HG02798 (cell line): Measurements from ENCODE around the gene OR51V1.
"Not testable (repeated sequence)": the region's sequence is repeated elsewhere in the genome, so short reads cannot be mapped to it uniquely, and the experiment has no call there.

Source experiments
- ATAC-seq: cut with Tn5 transposase; IDR thresholded peaks from one replicate; pipeline ENCODE4 v1.9.1; 2021; ENCODE audit warnings: mild to moderate bottlenecking; ENCODE audit not compliant: unreplicated experiment, poor library complexity

Gene OR51V1

GRCh38 chr11:5200582-5200981 lies at the start of gene OR51V1:
OR51V1 (minus strand) TSS chr11:5200682; CDS start chr11:5200682, 0 bp downstream.
- ATAC-seq = no peak

- ATAC-seq = not testable (repeated sequence)
Observed at GRCh38 chr11:5249807-5250396, 49.4 kb upstream of the OR51V1 start, which contains the start of gene HBG1. HBG1 (minus strand) TSS chr11:5249857; CDS start chr11:5249804, 53 bp downstream.

GRCh38 chr11:5248498-5248897 lies 48.0 kb upstream of the OR51V1 start:
- ATAC-seq = not testable (repeated sequence)

- no peak for ATAC-seq
Observed at GRCh38 chr11:5247472-5248192, 47.1 kb upstream of the OR51V1 start.

GRCh38 chr11:5246772-5247471 lies 46.4 kb upstream of the OR51V1 start:
- ATAC-seq = no peak

GRCh38 chr11:5245155-5245554 lies 44.7 kb upstream of the OR51V1 start:
- ATAC-seq = no peak

- ATAC-seq = no peak
Observed at GRCh38 chr11:5243816-5244180, 43.3 kb upstream of the OR51V1 start.

GRCh38 chr11:5242933-5243815 lies 42.7 kb upstream of the OR51V1 start:
- peak; percentile 68 for ATAC-seq

- no peak for ATAC-seq
Observed at GRCh38 chr11:5242208-5242607, 41.7 kb upstream of the OR51V1 start.

- ATAC-seq = no peak
Observed at GRCh38 chr11:5241458-5241857, 41.0 kb upstream of the OR51V1 start.

- no peak for ATAC-seq
Observed at GRCh38 chr11:5240458-5240857, 40.0 kb upstream of the OR51V1 start.

- ATAC-seq = no peak
Observed at GRCh38 chr11:5240056-5240455, 39.6 kb upstream of the OR51V1 start.

- no peak for ATAC-seq
Observed at GRCh38 chr11:5239046-5239445, 38.6 kb upstream of the OR51V1 start.

- no peak for ATAC-seq
Observed at GRCh38 chr11:5238486-5238885, 38.0 kb upstream of the OR51V1 start.

- ATAC-seq = no peak
Observed at GRCh38 chr11:5237420-5237819, 36.9 kb upstream of the OR51V1 start.

GRCh38 chr11:5235364-5236095 lies 35.0 kb upstream of the OR51V1 start:
- no peak for ATAC-seq

GRCh38 chr11:5234381-5234834 lies 33.9 kb upstream of the OR51V1 start, which contains the start of gene HBD:
HBD (minus strand) TSS chr11:5234483; CDS start chr11:5234433, 50 bp downstream.
- ATAC-seq = peak; percentile 58

- no peak for ATAC-seq
Observed at GRCh38 chr11:5233307-5233706, 32.8 kb upstream of the OR51V1 start.

GRCh38 chr11:5232821-5233220 lies 32.3 kb upstream of the OR51V1 start:
- ATAC-seq = no peak

GRCh38 chr11:5232176-5232575 lies 31.7 kb upstream of the OR51V1 start:
- ATAC-seq = no peak
